Measurements from ENCODE around the gene SOX15.
A peak's percentile ranks its signal among the peaks of the same experiment; 100 is the strongest.

Gene SOX15

DNA sequence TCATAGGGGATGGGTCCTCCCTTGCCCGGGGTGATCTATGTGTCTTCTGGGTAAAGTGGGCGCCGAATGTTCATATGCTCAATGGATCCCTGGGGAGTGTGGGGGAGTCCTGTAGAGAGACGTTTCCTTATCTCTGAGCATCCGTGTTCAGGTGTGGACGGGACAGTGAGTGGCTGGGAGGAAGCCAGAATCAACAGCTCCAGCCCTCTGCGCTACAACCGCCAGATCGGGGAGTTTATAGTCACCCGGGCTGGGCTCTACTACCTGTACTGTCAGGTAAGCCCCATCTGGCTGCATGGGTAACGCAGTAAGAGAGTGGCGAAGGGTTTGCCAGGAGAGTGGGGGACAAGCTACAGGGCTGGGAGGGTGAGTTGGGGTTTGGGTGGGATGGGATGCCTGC lies 33.3 kb downstream of the SOX15 start:
- no peak for DNase-seq

DNA sequence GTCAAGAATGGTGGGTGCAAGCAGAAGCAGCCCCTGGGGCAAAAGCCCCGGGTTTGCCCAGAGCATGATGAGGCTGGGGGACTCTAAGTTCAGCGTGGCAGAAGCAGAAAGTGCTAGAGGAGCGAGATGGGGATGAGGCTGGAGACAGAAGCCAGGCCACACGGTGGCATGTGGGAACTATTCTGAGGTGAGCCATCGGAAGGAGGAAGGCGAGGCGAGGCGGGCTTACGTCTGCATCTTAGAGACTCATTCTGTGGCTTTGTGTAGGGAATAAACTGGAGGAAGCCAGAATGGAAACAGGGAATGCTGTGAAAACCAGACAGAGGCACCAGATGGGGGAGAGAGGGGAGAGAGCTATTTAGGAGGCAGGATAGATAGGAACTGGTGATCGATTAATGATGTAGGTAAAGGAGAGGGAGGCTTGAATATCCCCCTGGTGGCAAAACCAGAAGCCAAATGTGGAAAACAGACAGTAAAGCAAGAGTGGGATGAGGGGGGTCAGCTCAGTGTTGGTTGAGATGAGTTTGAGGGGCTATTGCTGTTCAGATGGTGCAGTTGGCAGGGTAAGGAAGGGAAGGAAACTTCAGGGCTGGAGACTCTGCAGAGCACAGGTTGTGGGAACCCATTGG lies 34.5 kb downstream of the SOX15 start:
- DNase-seq = no peak

DNA sequence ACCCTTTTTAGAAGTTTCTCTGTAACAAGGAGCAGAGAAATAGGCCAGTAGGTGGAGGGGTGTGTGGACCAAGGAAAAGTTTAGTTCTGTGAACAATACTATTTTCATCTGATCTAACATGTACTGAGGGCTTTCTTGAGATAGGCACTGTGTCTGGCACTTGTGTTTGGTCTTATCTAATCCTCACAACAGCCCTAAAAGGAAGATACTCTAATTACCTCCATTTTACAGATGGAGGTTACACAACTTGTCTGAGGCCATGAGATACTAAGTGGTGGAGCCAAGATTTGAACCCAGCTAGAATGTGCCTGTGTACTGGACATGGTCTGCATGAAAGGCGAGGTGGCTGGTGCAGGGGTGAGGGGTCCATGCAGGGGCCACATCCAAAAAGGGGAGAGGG lies 36.5 kb downstream of the SOX15 start:
- DNase-seq = no peak

DNA sequence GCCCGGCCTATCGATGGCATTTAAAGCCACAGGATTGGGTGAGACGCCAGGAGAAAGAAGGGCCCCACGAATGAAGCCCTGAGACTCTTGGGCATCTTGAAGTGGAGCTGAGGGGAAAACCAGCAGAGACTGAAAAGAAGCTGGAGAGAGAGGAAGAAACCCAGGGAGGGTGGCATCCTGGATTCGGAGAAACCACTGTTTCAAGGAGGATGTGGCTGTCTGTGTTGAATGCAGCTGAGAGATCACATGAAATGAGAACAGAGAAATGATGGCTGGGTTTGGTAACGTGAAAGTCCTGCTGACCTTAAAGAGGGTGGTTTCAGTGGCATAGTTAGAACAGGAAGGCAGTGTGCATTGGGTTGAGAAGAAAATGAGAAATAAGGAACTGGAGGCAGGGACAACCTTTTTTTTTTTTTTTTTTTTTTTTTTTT lies 37.3 kb downstream of the SOX15 start:
- DNase-seq = peak; percentile 60

GRCh38 chr17:7551396-7551795 lies 38.5 kb downstream of the SOX15 start:
- DNase-seq = no peak

- DNase-seq = no peak
These were observed 39.5 kb downstream of the SOX15 start for GRCh38 chr17:7550344-7550743.

DNA sequence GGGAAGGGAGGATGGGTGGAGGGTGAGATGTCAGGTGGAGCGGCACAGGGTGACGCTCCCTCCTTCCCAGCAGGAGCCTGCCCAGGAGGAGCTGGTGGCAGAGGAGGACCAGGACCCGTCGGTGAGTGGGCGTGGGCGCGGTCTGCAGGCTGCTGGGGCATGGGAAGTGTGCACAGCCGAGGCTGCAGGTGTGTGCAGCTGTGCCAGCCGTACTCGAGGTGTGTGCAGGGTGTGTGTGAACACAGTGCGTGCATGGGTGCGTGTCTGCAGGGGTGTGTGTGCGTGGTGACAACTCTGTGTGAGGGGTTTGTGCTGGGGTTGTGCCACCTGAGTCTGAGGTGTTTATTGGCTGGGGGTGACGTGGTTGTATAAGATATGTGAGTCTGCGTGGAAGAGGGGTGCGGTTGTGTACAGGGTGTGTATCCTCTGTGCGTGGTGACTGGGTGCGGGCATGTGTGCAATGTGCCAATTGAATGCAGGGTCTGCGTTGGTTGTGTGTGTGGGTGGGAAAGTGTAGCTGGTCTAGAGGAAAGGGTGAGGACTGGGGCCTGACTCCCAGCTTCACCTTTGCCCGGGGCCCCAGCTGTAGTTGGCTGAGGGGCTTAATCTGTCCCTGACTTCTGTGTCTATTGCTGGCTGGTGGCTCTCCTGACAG lies 40.4 kb downstream of the SOX15 start:
- DNase-seq = peak; percentile 49

DNA sequence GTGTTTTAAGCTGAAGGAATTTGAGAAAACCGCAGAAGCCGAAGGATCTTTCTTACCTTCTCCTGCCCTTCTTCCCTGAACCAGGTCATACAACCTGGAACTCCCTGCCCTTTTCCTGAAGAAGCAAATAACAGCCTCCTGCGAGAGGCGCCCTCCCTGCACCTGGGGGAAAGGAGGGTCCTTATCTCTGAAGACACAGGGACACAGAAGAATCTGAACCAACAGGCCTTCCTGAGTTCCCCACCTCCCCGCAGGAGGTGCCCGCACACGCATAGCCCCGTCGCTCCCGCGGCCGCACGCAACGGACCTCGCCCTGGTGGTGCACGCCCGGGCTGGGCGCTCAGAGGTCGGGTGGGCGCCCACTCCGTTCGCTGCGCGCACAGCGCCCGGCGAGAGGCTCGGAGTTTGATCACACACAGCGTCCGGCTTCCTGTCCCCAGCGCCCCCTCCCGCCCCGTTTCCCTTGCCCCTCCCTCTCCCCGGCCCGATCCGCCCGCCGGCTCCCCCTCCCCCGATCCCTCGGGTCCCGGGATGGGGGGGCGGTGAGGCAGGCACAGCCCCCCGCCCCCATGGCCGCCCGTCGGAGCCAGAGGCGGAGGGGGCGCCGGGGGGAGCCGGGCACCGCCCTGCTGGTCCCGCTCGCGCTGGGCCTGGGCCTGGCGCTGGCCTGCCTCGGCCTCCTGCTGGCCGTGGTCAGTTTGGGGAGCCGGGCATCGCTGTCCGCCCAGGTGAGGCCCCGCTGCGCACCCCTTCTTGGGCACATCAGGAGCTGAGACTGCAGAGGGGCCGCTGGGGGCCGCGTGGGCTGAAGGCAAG lies 41.1 kb downstream of the SOX15 start, which contains the start of gene TNFSF12:
TSS of gene TNFSF12 (plus strand) at position 474 of the 816 bp plus-strand sequence. CDS start at position 570, 96 bp downstream.
- DNase-seq = peak; percentile 58

GRCh38 chr17:7544911-7545310 lies 45.0 kb downstream of the SOX15 start:
- no peak for DNase-seq

- no peak for DNase-seq
These were observed 48.7 kb downstream of the SOX15 start for GRCh38 chr17:7541074-7541621.

DNA sequence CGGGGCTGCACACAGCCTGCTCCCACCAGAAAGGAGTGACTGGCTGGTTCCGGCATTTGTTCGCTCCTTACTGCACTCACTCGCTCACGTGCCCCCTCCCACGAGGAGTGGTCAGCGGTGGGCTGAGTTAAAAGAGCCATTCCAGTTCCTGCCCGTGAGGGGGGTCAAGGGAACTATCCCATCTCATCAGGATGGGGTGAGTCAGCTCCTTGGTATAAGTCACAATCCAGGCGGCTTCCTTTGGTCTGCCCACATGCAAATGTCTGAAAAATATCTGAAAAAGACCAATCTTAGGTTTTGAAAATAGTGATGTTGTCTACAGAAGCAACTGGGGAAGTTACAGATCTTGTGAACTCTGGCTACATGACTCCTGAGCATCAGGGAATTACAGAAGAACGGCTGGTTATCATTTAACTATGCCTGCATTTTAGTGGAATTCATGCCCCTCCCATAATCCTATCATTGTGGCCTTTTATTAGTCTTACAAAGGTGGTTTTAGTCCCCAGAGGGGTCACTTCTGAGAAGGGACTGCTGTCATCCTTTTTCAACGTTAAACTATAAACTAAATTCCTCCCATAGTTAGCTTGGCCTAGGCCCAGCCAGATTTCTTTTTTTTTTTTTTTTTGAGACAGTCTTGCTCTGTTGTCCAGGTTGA lies 50.9 kb downstream of the SOX15 start:
- DNase-seq = no peak

Data from CD4-positive, alpha-beta T cell treated with Interleukin-21 for 1 hour (primary cell).